HG02943 (cell line): ENCODE measurements around the gene CRISPLD2.
"Not testable (repeated sequence)": the region's sequence is repeated elsewhere in the genome, so short reads cannot be mapped to it uniquely, and the experiment has no call there.

Experiments used
- ATAC-seq: cut with Tn5 transposase; IDR thresholded peaks from one replicate; pipeline ENCODE4 v1.9.1; 2021; ENCODE audit warnings: mild to moderate bottlenecking, low read depth, moderate library complexity; ENCODE audit not compliant: unreplicated experiment

The CRISPLD2 gene

GRCh38 chr16:84926462-84926861 is 106.7 kb downstream of the CRISPLD2 start:
- no peak for ATAC-seq

GRCh38 chr16:84927621-84928591 is 108.1 kb downstream of the CRISPLD2 start:
- ATAC-seq, result no peak

DNA sequence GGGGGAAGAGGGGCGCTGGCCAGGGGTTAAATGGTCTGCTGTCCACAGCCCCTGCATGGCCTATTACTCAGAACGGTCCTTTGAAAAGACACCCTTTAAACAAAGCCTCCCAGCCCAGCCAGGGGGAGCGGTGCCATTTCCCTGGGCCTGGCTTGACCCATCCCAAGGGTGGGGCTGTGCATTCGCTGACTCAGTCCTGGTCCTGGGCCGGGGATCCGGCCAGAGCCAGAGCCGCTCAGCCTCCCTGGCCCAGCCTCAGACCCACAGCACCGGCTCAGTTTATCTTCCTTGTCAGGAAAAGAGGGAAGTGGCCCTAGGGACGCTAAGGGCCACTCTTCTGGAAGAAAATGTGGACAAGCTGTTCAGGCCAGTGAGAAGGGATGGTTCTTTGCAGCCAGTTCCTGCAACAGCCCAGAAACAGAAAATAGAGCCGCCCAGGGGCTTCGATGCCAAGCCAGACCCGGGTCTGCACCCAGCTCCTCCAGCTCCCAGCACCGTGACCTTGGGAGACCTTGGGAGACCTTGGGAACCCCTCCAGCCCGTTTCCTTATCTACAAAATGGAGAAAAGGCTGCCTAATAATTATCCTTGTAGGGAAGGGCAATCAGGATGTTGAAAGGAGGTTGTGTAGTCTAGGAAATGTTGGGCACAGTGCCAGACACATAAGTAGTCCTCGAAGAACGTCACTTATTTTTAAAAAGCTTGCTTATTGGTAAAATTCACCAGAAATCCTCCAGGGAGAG is 109.1 kb downstream of the CRISPLD2 start:
- no peak for ATAC-seq

DNA sequence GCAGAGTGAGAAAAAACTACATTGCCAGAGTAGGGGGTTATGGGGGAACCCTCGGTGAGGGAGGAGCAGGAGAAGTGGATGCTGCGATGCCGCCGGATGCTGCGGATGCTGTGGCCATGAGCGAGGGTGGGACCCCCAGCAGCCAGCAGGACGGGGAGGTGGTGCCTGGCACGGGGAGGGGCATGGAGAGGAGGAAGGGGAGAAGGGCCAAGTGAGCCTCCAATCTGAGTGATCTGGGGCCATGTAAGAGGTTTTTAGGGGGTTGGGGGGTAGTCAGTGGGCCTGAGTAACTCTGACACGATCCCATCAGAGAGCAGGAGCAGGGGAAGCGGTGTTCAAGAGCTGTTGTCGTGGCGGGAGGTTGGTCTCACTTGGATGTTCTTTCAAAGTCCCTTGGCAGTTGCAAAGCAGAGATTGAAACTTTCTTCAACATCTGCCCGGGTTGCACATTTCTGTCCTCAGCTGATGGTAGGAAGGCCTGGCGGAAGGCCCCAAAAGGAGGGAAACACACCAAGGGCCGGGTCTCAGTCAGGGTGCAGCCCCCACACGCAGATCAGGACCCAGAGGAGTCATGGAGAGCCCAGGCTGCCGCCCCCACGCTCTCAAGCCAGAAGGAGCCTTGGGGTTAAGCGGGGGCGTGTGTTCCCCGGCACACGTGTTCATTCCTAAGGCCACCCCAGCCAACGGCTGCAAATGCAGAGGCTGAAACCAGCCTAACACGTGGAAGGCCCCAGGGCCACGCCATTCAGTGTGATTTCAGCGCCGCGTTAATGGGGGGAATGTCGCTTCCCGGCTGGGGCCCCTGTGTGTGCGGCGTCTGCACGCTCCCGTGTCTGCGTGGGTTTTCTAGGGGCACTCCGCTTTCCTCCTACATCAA is 109.9 kb downstream of the CRISPLD2 start:
- ATAC-seq, result no peak

DNA sequence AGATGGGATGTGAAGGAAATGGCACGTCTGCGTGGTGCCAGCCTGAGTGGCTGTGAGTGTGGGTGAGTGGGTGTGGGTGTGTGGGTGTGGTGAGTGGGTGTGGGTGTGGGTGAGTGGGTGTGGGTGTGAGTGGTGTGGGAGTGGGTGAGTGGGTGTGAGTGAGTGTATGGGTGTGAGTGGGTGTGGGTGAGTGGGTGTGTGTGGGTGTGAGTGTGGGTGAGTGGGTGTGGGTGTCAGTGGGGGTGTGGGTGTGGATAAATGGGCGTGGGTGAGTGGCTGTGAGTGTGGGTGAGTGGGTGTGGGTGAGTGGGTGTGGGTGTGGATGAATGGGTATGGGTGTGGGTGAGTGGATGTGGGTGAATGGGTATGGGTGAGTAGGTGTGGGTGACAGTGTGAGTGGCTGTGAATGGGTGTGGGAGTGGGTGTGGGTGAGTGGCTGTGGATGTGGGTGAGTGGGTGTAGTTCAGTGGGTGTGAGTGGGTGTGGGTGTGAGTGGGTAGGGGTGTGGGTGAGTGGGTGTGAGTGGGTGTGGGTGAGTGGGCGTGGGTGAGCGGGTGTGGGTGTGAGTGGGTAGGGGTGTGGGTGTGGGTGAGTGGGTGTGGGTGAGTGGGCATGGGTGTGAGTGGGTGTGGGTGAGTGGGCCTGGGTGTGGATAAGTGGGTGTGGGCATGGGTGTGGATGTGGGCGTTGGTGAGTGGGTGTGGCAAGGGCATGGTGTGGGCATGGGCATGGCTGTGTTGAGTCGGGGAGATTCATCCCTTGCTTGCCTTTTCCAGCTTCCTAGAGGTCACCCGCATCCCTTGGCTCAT is 110.7 kb downstream of the CRISPLD2 start:
- no peak for ATAC-seq

GRCh38 chr16:84931107-84931494 is 111.3 kb downstream of the CRISPLD2 start:
- ATAC-seq, result no peak

DNA sequence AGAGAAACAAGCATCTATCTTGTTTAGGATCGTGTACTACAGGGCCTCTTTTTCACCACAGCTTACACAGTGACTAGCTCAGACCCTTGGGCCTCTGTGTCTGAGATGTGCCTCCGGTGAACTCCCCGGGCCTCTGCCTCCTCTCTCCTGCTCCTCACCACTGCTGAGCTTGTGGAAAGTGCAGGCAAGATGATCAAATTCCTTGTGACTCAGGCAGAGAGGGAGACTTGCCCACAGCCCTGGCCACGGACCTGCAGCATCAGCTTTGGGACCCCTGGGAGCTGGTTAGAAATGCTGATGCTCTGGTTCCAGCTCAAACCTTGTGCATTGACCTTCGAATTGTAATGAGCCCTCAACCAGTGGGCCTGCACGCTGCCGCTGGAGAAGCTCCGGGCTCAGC is 111.7 kb downstream of the CRISPLD2 start:
- ATAC-seq, result no peak

GRCh38 chr16:84932681-84933080 is 112.9 kb downstream of the CRISPLD2 start:
- ATAC-seq, result no peak

GRCh38 chr16:84933774-84934631 is 114.2 kb downstream of the CRISPLD2 start:
- ATAC-seq, result no peak

- no peak for ATAC-seq
Observed at GRCh38 chr16:84937196-84938005, 117.6 kb downstream of the CRISPLD2 start.

DNA sequence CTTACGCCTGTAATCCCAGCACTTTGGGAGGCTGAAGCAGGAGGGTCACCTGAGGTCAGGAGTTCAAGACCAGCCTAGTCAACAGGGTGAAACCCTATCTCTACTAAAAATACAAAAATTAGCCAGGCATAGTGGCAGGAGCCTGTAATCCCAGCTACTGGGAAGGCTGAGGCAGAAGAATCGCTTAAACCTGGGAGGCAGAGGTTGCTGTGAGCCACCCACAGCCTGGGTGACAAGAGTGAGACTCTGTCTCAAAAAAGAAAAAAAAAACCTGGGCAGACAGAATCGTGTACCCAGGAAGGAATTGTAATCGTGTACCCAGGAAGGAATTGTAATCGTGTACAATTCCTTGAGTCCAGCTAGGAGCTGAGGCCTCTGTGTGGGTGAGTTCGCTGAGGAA is 118.8 kb downstream of the CRISPLD2 start:
- ATAC-seq, result not testable (repeated sequence)

DNA sequence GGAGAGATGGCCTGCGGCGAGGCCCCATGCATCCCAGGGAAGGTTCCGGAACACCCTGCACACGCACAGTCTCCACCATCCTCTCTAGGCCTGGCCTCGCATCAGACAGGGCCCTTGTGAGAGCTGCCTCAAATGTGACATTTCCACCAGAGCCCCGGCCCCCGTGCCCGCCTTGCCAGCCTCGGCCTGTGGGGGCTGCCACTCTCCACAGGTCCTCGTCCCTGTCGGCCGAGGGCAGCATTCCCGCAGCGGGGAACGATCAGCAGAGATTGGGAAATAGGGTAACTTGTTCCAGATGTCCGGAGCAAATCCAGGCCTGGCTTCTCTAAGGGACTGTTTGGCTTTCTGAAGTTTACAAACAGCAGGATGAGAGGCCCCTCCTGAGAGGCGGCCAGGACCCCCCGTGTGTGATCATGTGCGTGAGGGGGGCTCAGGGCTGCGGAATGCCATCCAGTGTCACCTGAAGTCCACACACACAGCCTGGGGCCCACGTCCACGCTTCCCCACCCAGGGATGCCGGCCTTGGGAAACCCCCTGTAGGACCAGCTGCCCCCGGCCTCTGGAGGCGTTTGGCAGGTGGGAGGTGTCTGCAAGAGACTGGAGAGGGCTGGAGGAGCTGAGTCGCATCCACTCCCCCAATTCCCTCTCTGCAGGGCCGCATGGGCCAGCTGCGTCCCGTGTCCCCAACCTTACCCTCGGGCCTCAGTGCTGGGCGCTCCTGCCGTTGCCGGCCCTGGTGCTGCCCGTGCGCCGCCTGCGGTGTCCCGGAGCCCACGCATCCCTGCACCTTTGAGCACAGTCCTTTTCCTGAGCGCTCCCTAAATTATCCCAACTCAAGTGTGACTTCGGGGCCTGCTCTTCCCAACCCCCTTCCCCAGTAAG is 121.1 kb downstream of the CRISPLD2 start:
- ATAC-seq, result no peak

DNA sequence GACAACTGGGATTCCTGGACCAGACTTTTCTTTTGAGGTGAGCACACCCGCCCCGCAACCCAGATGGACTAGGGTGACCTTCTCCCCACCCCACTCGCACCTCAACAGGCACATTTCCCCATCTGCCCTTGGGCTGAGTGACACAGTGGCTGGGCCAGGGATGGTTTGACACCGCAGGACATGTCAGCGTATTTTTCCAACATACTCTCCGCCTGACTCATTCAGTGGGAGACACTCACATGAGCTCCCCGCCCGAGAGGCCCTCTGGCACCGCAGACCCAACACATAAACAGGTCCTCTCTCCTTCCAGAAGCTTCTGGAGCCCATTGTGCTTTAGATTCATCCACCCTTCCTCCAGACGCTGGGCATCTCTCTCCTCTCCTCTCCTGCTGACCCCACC is 122.1 kb downstream of the CRISPLD2 start:
- no peak for ATAC-seq

DNA sequence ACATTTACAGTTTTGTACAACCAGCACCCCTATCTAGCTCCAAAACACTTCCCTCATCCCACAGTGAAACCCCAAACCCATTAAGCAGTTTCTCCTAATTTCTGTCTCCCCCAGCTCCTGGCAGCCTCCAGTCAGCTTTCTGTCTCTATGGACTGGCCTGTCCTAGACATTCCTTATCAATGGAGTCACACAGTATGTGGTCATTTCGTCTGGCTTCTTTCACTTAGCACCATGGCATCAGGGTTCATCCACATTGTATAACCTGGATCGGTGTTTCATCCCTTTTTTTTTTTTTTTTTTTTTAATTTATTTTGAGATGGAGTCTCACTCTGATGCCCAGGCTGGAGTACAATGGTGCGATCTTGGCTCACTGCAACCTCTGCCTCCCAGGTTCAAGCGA is 123.0 kb downstream of the CRISPLD2 start:
- ATAC-seq, result no peak

DNA sequence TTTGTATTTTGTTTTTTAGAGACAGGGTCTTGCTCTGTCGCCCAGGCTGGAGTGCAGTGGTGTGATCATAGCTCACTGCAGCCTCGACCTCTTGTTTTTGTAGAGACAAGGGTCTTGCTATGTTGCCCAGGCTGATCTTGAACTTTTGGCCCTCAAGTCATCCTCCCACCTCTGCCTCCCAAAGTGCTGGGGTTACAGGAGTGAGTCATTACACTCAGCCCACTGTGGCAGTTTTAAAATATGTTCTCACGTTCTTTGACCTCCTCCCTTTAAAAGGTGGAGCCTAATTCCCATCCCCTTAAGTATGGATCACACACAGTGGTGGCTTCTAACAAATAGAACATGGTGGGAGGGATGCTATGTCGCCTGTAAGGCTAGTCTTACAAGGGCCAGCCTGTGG is 123.8 kb downstream of the CRISPLD2 start:
- no peak for ATAC-seq

GRCh38 chr16:84947022-84947421 is 127.2 kb downstream of the CRISPLD2 start:
- ATAC-seq, result no peak
